ENCODE results near the gene ARID3A.

DNA sequence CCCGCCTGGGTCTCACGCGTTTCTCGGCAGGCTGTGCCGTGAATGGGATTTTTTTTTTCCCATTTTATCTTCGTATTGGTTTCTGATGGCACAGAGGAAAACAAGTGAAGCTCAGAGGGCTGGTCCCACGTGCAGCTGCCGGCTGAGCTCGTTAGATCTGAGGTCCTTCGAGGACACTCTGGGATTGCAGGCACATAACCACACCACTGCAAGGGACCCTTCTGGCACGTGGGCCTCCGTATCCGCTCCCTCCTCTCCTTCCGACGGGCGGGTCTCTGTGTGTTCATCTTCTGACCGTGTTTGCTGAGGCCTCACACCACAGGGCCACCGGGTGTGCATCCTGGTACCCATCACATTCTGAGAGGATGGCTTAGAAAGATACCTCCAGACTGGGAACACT, 49.7 kb upstream of the ARID3A start:
- TF ChIP-seq CTCF (IDR thresholded peaks at IDR 0.05; ENCODE audit: insufficient read depth, low read length, poor library complexity, severe bottlenecking) (no peak), EZH2phosphoT487 (conservative IDR thresholded peaks at IDR 0.05; ENCODE audit: low read length) (no peak)
